ENCODE measurements around the gene MGAT4B.
"Not testable (repeated sequence)": the region's sequence is repeated elsewhere in the genome, so short reads cannot be mapped to it uniquely, and the experiment has no call there.

Gene MGAT4B

DNA sequence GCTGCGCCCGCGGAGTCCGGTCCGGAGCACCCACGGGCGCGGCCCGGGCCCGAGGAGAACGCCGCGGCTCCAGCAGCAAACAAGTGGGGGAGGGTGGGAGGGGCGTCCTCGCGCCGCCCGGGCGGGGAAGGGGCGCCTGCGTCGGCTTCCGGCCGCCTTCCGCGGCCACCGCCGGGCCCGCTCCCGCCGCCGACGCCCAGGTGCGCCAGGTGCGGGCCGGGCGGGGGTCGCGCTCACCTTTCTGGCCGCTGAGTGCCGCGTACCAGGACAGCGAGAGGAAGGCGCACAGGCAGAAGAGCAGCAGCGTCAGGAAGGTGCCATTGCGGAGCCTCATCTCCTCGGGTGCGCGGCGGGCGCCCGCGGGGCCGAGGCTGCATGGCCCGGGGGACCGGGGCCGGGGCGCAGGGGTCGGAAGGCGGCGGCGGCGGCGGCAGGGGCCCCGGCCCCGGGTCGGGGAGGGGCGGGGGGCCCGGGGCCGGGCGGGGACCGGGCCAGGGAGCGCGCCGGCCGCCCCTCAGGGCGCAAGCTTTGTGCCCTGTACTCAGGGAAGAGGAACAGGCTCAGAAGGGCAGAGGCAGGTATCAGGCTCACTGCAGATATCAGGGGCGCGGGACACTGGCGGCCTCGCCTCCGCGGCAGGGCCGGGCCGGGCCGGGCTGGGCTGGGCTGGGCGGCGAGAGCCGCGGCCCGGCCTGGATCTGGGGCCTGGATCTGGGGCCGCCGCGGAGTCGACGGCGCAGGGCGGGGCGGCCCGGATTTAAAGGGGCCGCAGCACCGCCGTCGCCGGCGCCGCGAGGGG is at the start of gene MGAT4B:
Gene MGAT4B, minus strand, starts transcription at position 617 of the 799 bp plus-strand sequence. Its CDS starts 283 bp downstream, at position 334.
- peak; percentile 88 for DNase-seq (ENCODE audit: low spot score)

DNA sequence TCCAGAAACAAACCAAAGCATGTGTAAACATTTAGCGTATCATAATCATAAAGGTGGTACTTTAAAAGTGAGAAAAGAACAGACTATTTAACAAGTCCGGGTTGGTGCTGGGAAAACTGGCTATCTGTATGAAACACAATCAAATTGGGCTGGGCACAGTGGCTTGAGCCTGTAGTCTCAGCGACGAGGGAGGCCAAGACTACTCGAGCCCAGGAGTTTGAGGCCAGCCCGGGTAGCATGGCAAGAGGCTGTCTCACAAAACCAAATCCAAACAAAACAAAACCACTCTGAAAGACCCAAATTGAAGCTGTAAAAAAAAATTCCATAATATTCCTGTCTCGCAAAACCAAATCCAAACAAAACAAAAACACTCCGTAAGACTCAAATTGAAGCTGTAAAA is 47.7 kb upstream of the MGAT4B start:
- DNase-seq (ENCODE audit: low spot score) = no peak

DNA sequence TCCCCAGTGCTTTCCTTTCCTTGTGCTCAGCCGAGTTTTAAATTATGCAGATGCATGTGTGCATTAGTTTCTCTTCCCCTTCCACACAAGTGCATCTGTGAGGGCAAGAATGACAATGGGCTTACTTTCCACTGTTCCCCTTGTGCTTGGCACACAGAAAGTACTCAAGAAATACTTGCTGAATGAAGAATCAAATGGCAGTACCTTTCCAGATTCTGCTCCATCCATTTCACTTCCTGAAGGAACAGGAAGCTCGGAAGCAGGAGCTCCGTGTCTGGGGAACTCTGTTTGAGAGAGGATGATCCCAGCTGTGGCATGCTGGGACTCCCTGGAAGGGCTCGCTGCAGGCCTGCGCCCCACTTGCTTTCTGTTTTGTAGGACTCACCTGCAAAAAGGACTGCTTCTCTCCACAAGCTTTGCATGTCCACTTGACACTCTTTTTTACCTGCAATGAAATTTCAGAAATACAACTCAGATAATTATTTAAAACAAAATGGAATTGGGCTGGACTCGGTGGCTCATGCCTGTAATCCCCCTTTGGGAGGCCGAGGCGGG is 46.4 kb upstream of the MGAT4B start:
- DNase-seq (ENCODE audit: low spot score) = no peak

DNA sequence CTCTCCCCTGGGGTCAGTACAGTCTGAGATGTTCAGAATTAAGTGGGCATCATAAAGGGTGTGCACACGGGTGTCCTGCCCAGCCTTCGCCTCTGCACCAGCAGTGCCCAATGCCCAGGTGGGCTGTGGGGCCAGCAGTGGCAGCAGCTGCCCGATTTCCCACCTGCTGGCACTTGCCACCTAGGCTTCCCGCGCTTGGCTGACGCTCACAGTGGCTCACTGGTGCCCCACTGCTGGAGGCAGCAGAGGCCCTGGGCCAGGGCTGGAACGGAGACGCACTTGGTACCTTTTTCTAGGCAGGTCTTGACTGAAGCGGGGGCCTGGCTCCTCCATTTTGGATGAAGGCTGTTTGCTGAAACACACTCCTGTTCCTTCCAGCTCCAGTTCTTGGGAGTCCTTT is 35.0 kb upstream of the MGAT4B start:
- no peak for DNase-seq (ENCODE audit: low spot score)

DNA sequence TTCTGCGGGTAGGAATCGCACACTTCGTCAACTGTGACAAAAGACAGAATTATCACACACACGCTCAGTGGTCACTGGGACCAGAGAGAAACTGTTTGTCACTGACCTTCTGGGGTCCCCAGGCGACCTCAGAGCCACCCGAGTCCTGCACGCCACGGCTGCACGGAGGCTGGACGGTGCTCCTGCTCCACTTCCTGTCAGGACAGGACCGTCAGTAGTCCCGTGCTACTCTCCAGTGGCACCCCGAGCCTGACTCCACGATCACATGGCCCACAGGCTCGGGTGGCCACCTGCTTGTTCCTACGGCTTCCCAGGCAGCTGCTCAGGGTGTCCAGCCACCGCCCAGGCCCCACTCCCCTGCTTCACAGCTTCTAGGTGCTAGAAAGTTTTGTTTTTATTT is 34.1 kb upstream of the MGAT4B start:
- DNase-seq (ENCODE audit: low spot score) = no peak

DNA sequence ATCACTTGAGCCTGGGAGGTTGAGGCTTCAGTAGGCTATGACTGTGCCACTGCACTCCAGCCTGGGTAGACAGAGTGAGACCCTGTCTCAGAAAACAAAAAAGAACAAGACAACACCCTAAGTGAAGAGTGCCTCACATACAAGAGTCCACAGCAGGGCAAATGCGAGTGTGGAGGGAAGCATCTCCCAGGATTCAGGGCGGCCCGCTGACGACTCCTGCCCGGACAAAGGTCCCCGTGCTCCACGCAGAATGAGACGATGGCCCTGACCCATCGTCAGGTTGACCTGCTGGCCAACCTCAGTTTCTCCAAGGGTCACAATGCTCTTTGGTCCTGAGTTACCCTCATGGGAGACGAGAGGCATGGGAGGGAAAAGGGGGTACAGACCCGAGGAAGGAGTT is 33.7 kb upstream of the MGAT4B start:
- DNase-seq (ENCODE audit: low spot score) = no peak

DNA sequence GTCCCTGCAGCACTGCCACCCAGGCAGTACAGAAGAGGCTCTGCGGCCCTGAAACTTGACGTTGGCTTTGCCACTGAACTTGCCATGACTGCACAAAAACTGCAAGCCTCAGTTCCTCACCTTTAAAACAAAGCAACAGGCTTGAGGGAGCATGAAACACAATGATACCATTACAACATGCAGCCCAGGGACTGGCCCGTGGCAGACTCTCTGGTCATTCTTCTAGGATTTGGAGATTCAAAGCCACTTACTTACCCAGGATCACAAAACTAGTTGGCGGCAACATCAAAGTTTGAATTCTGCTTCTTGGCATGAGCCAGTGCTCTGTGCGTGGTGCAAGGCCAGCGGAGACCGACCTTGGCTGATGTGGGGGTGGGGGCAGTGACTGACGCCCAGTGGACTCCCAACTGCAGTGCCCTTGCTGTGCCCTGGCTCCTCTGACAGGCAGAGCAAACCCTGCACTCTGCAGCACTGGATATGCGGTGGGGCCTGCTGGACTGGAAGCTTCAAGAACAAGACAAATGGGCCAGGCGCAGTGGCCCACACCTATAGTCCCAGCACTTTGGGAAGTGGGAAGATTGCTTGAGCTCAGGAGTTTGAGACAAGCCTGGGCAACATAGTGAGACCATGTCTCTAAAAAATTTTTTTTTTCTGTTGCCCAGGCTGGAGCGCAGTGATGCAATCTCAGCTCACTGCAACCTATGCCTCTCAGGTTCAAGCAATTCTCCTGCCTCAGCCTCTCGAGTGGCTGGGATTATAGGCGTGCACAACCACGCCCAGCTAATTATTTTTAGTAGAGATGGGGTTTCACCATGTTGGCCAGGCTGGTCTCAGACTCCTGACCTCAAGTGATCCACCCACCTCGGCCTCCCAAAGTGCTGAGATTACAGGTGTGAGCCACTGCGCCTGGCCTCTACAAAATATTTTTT is 32.9 kb upstream of the MGAT4B start:
- no peak for DNase-seq (ENCODE audit: low spot score)

DNA sequence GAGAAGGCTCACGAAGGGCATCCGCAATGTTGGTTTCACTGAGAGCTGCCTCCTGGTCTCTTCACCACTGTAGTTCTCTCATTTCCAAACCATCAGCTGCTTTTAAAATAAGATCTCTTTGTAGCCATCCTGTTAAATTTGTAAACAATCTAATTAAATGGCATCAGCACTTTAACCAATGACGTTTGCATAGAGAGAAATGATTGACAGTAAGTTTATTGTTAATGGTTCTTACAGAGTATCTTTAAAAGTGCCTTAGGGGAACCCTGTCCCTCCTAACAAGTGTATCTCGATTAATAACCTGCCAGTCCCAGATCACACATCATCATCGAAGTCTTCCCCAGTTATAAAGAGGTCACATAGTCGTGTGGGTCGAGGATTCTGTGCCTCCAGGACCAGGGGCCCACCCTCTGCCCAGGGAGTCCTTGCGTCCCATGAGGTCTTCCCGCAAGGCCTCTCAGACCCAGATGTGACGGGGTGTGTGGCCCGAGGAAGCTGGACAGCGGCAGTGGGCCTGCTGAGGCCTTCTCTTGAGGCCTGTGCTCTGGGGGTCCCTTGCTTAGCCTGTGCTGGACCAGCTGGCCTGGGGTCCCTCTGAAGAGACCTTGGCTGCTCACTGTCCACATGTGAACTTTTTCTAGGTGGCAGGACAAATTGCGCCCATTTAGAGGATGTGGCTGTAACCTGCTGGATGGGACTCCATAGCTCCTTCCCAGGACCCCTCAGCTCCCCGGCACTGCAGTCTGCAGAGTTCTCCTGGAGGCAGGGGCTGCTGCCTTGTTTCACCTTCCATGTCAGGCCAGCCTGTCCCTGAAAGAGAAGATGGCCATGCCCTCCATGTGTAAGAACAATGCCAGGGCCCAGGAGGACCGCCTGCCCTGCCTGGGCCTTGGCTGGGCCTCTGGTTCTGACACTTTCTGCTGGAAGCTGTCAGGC is 30.7 kb upstream of the MGAT4B start:
- DNase-seq (ENCODE audit: low spot score) = no peak

DNA sequence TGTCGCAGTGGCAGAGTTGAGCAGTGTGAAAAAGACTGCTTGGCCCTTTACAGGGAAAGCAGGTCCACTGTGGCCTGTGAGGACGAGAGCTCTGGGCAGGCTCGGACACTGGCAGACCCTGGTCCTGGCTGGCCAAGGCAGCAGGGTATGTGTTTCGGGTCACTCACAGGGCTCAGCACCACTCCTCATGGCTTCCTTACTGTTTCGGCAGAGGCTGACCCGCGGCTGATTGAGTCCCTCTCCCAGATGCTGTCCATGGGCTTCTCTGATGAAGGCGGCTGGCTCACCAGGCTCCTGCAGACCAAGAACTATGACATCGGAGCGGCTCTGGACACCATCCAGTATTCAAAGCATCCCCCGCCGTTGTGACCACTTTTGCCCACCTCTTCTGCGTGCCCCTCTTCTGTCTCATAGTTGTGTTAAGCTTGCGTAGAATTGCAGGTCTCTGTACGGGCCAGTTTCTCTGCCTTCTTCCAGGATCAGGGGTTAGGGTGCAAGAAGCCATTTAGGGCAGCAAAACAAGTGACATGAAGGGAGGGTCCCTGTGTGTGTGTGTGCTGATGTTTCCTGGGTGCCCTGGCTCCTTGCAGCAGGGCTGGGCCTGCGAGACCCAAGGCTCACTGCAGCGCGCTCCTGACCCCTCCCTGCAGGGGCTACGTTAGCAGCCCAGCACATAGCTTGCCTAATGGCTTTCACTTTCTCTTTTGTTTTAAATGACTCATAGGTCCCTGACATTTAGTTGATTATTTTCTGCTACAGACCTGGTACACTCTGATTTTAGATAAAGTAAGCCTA is 29.8 kb upstream of the MGAT4B start:
- DNase-seq (ENCODE audit: low spot score) = no peak

DNA sequence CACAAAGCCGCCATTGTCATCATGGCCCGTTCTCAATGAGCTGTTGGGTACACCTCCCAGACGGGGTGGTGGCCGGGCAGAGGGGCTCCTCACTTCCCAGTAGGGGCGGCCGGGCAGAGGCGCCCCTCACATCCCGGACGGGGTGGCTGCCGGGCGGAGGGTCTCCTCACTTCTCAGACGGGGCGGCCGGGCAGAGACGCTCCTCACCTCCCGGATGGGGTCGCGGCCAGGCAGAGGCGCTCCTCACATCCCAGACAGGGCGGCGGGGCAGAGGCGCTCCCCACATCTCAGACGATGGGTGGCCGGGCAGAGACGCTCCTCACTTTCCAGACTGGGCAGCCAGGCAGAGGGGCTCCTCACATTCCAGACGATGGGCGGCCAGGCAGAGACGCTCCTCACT is 28.2 kb upstream of the MGAT4B start:
- DNase-seq (ENCODE audit: low spot score) = not testable (repeated sequence)

DNA sequence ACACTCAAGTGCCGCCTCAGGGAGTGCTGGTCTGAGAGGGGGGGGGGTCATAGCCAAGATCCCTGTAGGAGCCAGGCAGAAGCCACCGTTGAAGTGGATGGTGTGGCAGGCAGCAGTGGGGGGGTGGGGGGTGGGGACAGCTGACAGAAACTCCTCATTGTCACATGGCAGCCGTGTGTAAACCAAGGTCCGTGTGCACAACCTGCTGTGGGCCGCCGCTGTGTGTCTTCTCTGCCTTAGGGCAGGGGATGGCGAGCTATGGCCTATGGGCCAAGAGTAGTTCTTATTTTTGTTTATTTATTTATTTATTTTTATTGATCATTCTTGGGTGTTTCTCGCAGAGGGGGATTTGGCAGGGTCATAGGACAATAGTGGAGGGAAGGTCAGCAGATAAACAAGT is 27.5 kb upstream of the MGAT4B start:
- DNase-seq (ENCODE audit: low spot score) = no peak

DNA sequence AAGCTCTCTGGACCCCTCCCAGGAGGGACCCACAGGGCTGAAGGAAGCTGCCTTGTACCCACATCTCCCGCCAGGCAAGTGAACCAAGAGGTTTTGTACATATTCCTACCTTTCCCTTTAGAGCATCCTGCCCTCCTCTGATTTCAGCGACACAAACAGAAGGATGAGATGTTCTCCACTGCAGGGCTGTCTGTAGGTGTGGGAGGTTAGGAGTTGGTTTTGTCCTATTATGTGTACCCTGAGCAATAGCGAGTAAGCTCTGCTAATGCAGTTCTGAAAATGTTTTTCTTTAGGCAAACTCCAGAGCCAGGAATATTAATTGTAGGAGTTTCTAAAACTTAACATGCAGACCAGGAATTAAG is 27.0 kb upstream of the MGAT4B start:
- no peak for DNase-seq (ENCODE audit: low spot score)

DNA sequence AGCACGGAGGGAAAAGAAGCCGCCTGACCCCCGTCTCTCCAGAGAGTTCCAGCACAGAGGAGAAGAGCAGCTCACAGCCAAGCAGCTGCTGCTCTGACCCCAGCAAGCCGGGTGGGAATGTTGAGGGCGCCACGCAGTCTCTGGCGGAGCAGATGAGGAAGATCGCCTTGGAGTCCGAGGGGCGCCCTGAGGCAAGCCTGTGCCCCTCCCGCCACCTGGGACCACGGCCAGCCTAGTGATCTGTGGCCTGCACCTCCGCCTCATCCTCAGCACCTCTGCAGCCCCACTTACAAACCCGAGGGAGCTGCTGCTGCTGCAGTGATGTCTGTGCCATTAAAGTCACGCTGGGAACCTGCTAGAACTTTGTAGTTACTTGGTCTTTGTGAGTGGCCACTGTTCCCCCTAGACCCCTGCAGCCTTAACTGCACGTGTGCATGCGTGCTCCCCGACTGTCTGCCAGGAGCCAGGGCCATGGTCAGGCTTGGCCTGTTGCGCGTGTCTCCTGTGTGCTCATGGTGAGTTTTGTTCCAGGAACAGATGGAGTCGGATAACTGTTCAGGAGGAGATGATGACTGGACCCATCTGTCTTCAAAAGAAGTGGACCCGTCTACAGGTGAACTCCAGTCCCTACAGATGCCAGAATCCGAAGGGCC is 26.5 kb upstream of the MGAT4B start:
- no peak for DNase-seq (ENCODE audit: low spot score)

DNA sequence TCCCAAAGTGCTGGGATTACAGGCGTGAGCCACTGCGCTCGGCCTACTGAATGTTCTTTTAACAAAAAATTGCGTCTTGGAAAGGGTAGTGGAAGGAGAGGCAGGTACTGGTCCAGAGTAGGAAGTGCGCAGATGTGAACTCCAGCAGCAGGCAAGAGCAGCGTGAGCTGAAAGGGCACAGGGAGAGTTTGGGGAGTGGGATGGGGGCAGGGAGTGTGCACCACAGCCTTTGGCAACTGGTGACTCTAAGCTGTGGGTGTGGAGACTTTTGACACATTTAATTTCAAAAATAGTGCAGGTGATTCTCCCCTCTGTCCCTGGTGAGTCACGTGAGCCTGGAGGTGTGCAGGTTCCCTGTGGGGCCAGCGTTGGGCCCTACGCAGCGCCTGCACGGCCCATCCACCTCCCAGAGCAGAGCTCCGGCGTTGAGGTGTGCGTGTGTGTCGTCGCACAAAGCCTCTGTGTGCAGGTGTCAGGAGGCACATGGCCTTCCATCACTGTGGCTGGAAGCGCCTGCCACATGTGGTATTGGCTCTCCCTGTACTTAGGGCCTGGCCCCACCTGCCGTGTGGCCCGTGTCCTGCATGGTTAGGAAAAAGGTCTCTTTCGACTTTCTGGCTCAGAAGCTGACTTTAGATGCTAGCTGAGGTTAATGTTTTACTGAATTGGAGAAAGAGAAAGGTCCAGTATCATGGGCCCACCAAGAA is 25.5 kb upstream of the MGAT4B start:
- no peak for DNase-seq (ENCODE audit: low spot score)

DNA sequence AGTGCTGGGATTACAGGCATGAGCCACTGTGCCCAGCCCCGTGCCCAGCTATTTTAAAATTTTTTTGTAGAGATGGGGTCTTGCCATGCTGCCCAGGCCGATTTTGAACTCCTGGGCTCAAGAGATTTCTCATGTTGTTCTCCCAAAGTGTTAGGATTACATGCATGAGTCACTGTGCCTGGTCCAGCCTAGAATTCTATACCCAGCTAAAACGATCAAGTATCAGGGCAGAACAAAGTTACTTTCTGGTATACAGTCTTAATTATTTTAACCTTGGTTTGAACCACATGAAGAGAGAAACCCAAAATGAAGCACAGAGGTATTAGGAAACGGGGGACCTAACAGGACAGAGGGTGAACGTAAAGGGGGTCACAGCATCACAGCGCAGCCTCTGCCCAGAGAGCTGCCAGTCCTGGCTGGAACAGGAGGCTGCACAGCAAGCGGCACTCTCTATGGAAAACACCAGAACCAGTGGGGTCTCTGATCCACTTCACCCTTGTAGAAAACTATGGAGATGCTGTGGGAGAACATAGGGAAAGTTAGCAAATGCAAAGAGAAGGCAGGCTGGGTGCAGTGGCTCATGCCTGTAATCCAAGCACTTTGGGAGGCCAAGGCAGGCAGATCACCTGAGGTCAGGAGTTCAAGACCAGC is 24.3 kb upstream of the MGAT4B start:
- no peak for DNase-seq (ENCODE audit: low spot score)

DNA sequence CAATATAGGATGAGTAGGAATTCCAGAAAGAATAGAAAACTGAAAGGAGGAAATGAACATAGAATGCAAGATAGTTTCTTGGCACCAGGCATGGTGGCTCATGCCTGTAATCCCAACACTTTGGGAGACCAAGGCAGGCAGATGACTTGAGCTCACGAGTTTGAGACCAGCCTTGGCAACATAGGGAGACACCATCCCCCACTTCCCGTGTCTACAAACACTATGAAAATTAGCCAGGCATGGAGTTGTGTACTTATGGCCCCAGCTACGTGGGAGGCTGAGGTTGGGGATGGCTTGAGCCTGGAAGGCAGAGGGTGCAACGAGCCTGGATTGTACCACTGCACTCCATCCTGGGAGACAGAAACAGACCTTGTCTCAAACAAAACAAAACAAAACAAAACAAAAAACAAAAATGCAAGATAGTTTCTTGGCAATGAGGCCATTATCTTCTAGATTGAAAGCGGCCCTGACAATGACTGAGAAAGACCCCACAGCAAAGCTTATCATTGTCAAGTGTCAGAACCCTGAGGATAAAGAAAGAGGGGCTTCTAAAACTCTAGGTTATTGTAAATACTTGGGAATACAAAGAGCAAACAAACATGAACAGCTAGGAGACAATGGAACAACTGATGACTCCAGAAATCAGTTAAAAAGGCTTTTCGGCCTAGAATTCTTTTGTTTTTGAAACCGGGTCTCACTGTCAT is 23.2 kb upstream of the MGAT4B start:
- DNase-seq (ENCODE audit: low spot score) = no peak

DNA sequence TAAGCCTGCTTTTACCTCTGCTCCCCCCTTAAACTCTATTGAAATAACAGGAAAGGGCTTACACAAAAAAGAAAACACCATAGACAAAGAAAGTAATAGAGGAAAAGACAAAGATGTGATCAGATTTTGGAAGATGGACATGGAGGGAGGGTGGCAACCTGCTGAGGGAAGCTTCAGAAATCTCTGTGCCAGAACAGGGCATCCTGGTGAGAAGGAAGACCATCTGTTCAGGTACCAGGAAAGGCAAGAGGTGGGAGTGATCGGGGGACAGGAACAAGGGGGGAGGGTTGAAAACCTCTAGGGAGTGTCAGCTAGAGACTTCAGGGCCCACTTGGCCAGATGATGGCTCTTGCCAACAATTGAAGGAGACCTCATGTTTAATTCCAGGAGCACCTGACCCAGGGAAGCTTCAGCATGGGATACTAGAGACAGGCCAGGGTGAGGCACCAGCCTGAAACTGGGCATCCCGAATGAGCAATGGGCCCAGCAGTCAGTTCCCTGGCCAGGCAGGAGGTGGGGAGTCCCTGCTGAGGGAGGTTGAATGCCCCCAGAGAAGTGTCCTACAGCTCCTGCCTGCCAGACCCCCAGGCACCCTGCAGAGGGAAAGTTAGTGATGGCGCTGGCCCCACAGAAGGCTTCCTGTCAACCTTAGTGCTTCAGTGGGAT is 22.2 kb upstream of the MGAT4B start:
- DNase-seq (ENCODE audit: low spot score) = no peak

DNA sequence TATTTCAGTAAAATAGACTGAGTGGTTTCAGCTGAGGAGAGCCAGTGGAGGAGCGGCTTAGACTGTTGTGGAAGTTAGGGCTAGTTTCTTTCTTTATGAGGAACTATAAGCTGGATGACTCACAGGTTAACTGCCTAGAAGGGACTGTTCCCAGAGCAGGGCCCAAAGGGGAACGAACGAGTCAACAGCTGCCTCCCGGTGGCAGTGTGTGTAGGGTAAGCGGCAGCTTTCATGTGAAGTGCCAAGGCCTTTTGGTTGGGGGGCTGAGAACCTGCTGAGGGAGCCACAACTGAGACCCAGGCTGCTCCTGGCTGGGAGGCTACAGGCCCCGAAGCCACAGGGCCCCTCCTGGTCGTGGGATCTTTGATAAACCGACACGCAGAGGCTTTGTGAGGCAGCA is 21.0 kb upstream of the MGAT4B start:
- DNase-seq (ENCODE audit: low spot score) = no peak

All from left forelimb (tissue), 1 donor.